MCF 10A (cell line): ENCODE results near the gene ZNF226. TPM values are rescaled to one million over a fixed set of nuclear protein-coding genes. Genes with fewer than 3 reads are reported as not detected.

Source experiments
- BruUV-seq: library from RNA; stranded (reverse); fragments of 400-500 nt; replicated peaks from 2 replicates; lab custom pipeline; 2021; lab: Mats Ljungman, UMichigan
- CTCF ChIA-PET: fragments of 300-600 bp; sonication (Branson Sonifier 250); formaldehyde crosslinking; extraction: SDS; loops from one replicate; lab custom pipeline; 2021; ENCODE audit warnings: antibody characterized with exemption, inconsistent platforms; lab: Yijun Ruan, JAX
- POLR2A ChIA-PET: fragments of 300-600, 350-650 bp; sonication (Branson Sonifier 250); formaldehyde crosslinking; extraction: SDS; loops from one replicate; lab custom pipeline; 2020; ENCODE audit warnings: antibody characterized with exemption, inconsistent platforms; lab: Yijun Ruan, JAX
- DNase-seq: peaks from one replicate; pipeline ENCODE4 v3.0.0-alpha.2; 2018; ENCODE audit not compliant: unreplicated experiment
- H3K27ac Mint-ChIP-seq: one replicate; pipeline ENCODE4 v1.8.0; 2022; ENCODE audit warnings: mild to moderate bottlenecking, low read depth, mixed read lengths; ENCODE audit not compliant: unreplicated experiment
- H3K27me3 Mint-ChIP-seq: one replicate; pipeline ENCODE4 v1.8.0; 2022; ENCODE audit warnings: mixed read lengths; ENCODE audit not compliant: insufficient read depth, unreplicated experiment
- H3K36me3 Mint-ChIP-seq: one replicate; pipeline ENCODE4 v1.8.0; 2022; ENCODE audit warnings: mild to moderate bottlenecking, moderate library complexity, mixed read lengths; ENCODE audit not compliant: insufficient read depth, unreplicated experiment
- H3K4me1 Mint-ChIP-seq: one replicate; pipeline ENCODE4 v1.8.0; 2022; ENCODE audit warnings: mixed read lengths; ENCODE audit not compliant: insufficient read depth, unreplicated experiment
- H3K4me3 Mint-ChIP-seq: one replicate; pipeline ENCODE4 v1.8.0; 2022; ENCODE audit warnings: mild to moderate bottlenecking, moderate library complexity, mixed read lengths; ENCODE audit not compliant: unreplicated experiment
- H3K9me3 Mint-ChIP-seq: one replicate; pipeline ENCODE4 v1.8.0; 2022; ENCODE audit warnings: mixed read lengths; ENCODE audit not compliant: unreplicated experiment
- CTCF ChIP-seq: fragments of 200-600 bp; IDR thresholded peaks from one replicate; pipeline ENCODE4 v1.8.0; 2022; ENCODE audit warnings: antibody characterized with exemption, mild to moderate bottlenecking; ENCODE audit not compliant: unreplicated experiment
- intact Hi-C: fragments of 100-400 bp; cut with micrococcal nuclease; formaldehyde crosslinking; loops from 2 replicates; pipeline ENCODE4 v1.14.1; 2022
- total RNA-seq: library from RNA; stranded (reverse); gene quantifications from 2 replicates; pipeline ENCODE4 v1.2.3, GENCODE V29; 2022

Gene ZNF226
- total RNA-seq, 1 experiment from 2014 or later, result 23.4 TPM

- H3K27ac Mint-ChIP-seq, result no peak overlapping the region
- no peak for TF ChIP-seq CTCF
- H3K9me3 Mint-ChIP-seq, result peaks cover 33% of the 10 kb centered on the region
These were observed 16.1 kb downstream of the ZNF226 start for GRCh38 chr19:44180968-44181367.

GRCh38 chr19:44182145-44182544, 17.2 kb downstream of the ZNF226 start:
- BruUV-seq, result no TSS peak
- DNase-seq, result no peak
- H3K9me3 Mint-ChIP-seq, result peaks cover 21% of the 10 kb centered on the region

More at GRCh38 chr19:44180968-44181367, 16.1 kb downstream of the ZNF226 start:
- Mint-ChIP-seq H3K4me1 (no peaks in the 10 kb centered on the region), H3K4me3 (no peak overlapping the region), H3K27me3 (no peaks in the 10 kb centered on the region), H3K36me3 (peaks cover 19% of the 10 kb centered on the region)
- CTCF ChIA-PET, result no interaction called here
- POLR2A ChIA-PET, result interaction anchor here (0.6 to 1.9 kb wide), 2 partner anchors 9 to 26 kb away, joined by 3 to 7 read pairs; no protein-coding TSS in a partner anchor
- intact Hi-C loops, result no loop called here
- DNase-seq, result no peak
- no TSS peak for BruUV-seq

GRCh38 chr19:44190020-44190419, 25.1 kb downstream of the ZNF226 start:
- intact Hi-C loops, result no loop called here
- ChIA-PET CTCF (interaction anchor here (0.6 kb wide), 1 partner anchor 31 kb away, joined by 3 read pairs; no protein-coding TSS in a partner anchor), POLR2A (interaction anchor here (0.6 kb wide), 1 partner anchor 10 kb away, joined by 3 read pairs; no protein-coding TSS in a partner anchor)
- BruUV-seq, result no TSS peak
- Mint-ChIP-seq H3K36me3 (no peaks in the 10 kb centered on the region), H3K4me1 (no peaks in the 10 kb centered on the region), H3K9me3 (peaks cover 36% of the 10 kb centered on the region), H3K4me3 (no peak overlapping the region), H3K27ac (no peak overlapping the region), H3K27me3 (peaks cover 11% of the 10 kb centered on the region)
- no peak for TF ChIP-seq CTCF
- no peak for DNase-seq

More at GRCh38 chr19:44182145-44182544, 17.2 kb downstream of the ZNF226 start:
- no peaks in the 10 kb centered on the region for H3K4me1 Mint-ChIP-seq
- no peak overlapping the region for H3K4me3 Mint-ChIP-seq
- peaks cover 7% of the 10 kb centered on the region for H3K36me3 Mint-ChIP-seq
- ChIA-PET POLR2A (interaction anchor here (1.3 to 1.9 kb wide), 2 partner anchors 14 to 25 kb away, joined by 4 to 7 read pairs; no protein-coding TSS in a partner anchor), CTCF (no interaction called here)
- H3K27ac Mint-ChIP-seq, result no peak overlapping the region
- no peaks in the 10 kb centered on the region for H3K27me3 Mint-ChIP-seq
- intact Hi-C loops, result no loop called here
- TF ChIP-seq CTCF, result no peak

- TF ChIP-seq CTCF, result no peak
- Mint-ChIP-seq H3K4me1 (no peaks in the 10 kb centered on the region), H3K4me3 (no peak overlapping the region), H3K27ac (no peak overlapping the region), H3K27me3 (peaks cover 11% of the 10 kb centered on the region), H3K9me3 (peaks cover 33% of the 10 kb centered on the region), H3K36me3 (no peaks in the 10 kb centered on the region)
- ChIA-PET POLR2A (interaction anchor here (0.5 kb wide), 1 partner anchor 27 kb away, joined by 4 read pairs; no protein-coding TSS in a partner anchor), CTCF (interaction anchor here (0.6 kb wide), 1 partner anchor 160 kb away, joined by 3 read pairs; no protein-coding TSS in a partner anchor)
- intact Hi-C loops, result no loop called here
- no peak for DNase-seq
- BruUV-seq, result no TSS peak
These were observed 27.2 kb downstream of the ZNF226 start for GRCh38 chr19:44192127-44192526.
